ENCODE results near the gene ELMO3.

DNA sequence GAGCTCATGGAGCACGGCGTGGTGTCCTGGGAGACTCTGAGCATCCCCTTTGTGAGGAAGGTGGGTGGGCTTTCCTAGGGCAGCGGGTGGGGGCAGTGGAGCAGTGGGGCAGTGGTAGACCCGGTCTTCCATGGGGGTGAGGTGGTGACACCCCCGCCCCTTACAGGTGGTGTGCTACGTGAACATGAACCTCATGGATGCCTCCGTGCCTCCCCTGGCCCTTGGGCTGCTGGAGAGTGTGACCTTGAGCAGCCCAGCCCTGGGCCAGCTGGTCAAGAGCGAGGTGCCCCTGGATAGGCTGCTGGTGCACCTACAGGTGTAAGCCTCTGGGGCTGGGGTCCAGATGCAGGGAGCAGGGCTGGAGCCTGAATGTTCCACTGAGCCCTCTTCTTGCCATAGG, 1.6 kb downstream of the ELMO3 start:
- TF ChIP-seq POLR2A (IDR thresholded peaks at IDR 0.05; ENCODE audit: low read depth, low read length) (no peak), POLR2AphosphoS5 (IDR thresholded peaks at IDR 0.05; ENCODE audit: low read depth, low read length) (no peak; the same call in 1 of the 2 replicates), SPI1 (IDR thresholded peaks at IDR 0.05; ENCODE audit: low read depth, low read length) (no peak), PAX5 (IDR thresholded peaks at IDR 0.05; ENCODE audit: insufficient read depth, low read length, severe bottlenecking) (no peak), TAF1 (IDR thresholded peaks at IDR 0.05; ENCODE audit: low read depth, low read length) (no peak)
